Measurements from ENCODE around the gene CHAC1.

Gene CHAC1, protein sequence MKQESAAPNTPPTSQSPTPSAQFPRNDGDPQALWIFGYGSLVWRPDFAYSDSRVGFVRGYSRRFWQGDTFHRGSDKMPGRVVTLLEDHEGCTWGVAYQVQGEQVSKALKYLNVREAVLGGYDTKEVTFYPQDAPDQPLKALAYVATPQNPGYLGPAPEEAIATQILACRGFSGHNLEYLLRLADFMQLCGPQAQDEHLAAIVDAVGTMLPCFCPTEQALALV

GRCh38 chr15:40952901-40953712, at the start of gene CHAC1:
TSS of gene CHAC1 (plus strand) at chr15:40953471. CDS start at chr15:40953584, 113 bp downstream.
- TF ChIP-seq, protein P1, sequence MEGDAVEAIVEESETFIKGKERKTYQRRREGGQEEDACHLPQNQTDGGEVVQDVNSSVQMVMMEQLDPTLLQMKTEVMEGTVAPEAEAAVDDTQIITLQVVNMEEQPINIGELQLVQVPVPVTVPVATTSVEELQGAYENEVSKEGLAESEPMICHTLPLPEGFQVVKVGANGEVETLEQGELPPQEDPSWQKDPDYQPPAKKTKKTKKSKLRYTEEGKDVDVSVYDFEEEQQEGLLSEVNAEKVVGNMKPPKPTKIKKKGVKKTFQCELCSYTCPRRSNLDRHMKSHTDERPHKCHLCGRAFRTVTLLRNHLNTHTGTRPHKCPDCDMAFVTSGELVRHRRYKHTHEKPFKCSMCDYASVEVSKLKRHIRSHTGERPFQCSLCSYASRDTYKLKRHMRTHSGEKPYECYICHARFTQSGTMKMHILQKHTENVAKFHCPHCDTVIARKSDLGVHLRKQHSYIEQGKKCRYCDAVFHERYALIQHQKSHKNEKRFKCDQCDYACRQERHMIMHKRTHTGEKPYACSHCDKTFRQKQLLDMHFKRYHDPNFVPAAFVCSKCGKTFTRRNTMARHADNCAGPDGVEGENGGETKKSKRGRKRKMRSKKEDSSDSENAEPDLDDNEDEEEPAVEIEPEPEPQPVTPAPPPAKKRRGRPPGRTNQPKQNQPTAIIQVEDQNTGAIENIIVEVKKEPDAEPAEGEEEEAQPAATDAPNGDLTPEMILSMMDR (IDR thresholded peaks at IDR 0.05; ENCODE audit: low read depth, low read length, missing control alignments), result no peak
- DNase-seq (ENCODE audit: low read depth), result peak; percentile 91
- H3K4me3 ChIP-seq (ENCODE audit: low read depth, low read length), result peak within 1 kb of the TSS; percentile 89

DNA sequence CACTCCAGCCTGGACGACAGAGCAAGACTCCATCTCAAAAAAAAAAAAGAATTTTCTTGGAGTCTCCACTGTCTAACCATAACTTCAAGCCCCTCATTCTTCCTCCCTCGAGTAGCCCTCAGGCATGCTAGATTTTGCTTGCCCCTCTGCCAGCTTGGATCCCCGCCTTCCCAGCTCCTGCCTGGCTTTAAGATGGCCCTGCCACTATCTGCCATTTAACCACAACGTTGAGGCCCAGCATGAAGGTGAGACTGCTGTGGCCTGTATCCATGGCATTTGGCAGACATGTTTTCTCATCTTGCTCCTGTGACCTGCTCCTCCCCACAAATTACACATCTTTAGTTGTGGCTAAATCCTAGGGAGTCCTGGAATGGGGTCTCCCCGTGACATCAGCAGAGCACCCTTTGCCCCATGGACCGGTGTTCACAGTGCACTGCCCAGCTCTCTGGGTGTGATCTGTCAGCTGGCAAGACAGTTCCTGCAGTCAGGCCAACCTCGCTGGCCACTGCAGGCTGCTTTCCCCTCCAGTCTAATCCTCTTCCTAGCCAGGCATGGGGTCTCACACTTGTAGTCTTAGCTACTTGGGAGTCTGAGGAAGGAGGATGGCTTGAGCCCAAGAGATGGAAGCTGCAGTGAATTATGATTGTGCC, 48.6 kb upstream of the CHAC1 start:
- TF ChIP-seq, protein P1 (IDR thresholded peaks at IDR 0.05; ENCODE audit: low read depth, low read length, missing control alignments), result no peak
- DNase-seq (ENCODE audit: low read depth), result no peak

DNA sequence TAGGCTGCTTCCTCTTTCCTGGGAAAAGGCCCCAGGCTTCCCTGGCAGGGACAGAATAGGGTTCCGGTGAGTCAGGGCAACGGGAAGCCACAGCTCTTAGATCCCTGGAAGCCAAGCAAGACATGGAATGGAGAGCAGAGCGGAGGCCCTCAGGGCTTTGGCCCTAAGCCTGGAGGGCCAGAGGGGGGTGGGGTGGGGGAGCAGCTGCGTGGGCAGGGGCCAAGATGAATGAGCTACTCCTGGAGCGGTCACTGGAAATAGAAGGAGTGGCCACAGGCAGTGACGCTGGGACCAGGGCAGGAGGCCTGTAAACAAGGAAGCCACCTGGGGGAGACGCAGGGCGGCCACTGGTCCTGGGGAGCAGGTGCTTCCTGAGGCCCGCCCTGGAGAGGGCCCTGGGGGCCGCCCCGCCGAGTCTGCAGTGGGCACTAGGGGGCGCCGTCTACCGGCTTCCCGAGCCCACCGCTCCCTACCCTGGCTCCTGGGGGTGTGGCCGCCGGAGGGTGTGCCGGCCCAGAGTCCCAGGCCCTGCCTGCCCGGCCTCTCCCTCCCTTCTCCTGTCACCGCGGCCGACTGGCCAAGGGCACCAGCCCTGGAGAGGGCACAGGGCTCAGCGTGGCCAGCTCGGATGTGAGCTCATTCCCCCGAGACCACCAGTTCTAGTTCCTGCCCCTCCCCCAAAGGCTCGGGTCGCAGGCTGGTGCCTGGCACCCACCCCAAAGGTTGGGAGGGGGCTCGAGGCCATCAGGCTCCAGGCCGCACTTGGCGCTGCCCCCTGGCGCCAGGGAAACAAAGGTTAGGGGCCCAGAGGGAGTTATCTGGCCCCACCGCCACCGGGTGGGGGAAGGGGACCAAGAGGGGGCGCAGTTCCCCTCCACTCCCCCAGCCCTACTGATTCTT, 46.9 kb upstream of the CHAC1 start:
- TF ChIP-seq, protein P1 (IDR thresholded peaks at IDR 0.05; ENCODE audit: low read depth, low read length, missing control alignments), result peak; percentile 87
- H3K4me3 ChIP-seq (ENCODE audit: low read depth, low read length), result peak overlapping the region; percentile 50
- DNase-seq (ENCODE audit: low read depth), result peak; percentile 37

More for the DNA sequence above, 48.6 kb upstream of the CHAC1 start:
- no peak overlapping the region for H3K4me3 ChIP-seq (ENCODE audit: low read depth, low read length)

DNA sequence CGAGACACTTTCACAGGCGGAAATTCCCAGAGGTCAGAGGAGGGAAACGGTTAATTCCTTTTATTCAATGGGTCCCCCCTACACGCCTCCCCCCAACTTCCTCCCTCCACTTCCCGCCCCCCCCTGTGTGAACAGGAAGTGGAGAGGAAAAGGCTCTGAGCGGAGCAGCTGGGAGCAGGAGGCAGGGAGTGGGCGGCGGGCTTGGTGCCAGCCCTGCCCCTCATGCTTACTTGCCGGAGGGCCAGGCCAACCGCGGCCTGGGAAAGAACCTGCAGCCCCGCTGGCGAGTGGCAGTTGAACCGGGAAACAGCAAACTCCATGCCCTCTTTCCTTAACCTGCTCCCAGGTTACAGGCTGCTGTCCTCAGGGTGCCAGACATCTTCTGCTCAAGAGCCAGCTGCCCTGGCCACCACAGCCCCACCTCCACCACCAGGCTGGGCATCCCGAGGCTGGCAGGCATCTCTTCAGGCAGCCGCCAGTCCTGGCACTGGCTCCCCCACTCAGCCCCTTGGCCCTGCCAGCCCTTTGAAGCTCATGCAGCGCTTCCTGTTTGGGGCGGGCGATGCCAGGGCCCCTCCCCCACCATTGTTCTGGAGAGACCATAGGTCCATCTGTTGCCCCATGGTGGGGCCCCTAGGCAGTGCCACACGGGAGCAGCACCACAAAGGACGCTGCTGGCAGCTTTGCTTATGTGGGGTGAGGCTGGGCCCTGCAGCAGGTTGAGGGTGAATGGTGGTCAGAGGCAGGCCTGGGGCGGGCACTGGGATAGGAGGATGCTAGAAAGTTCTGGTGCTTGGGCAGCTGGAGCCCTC, 46.1 kb upstream of the CHAC1 start:
- TF ChIP-seq, protein P1 (IDR thresholded peaks at IDR 0.05; ENCODE audit: low read depth, low read length, missing control alignments), result no peak
- peak overlapping the region; percentile 50 for H3K4me3 ChIP-seq (ENCODE audit: low read depth, low read length)
- DNase-seq (ENCODE audit: low read depth), result no peak

DNA sequence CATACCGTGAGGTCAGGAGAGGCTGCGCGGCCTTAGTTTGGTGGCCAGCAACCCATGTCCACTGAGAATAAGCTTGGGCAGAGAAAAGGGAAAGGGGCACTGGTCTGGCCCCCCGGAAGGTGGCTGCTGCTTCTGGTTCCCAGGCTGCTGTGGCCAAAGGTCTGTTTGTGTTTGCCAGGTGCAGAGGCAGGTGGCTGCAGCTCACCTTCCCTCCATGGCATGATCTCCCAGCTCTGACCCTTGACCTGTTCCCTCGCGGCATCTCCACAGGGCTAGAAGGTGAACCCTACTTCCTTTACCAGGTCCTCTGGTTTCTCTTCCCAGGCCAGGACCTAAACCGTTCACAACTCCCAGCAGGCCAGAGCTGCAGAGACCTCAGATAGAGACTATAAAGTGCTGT, 45.2 kb upstream of the CHAC1 start:
- TF ChIP-seq, protein P1 (IDR thresholded peaks at IDR 0.05; ENCODE audit: low read depth, low read length, missing control alignments), result no peak
- H3K4me3 ChIP-seq (ENCODE audit: low read depth, low read length), result no peak overlapping the region
- DNase-seq (ENCODE audit: low read depth), result no peak
